ENCODE results near the gene PGA3. TPM values are rescaled to one million over a fixed set of nuclear protein-coding genes. Genes with fewer than 3 reads are reported as not detected.
A peak's percentile ranks its signal among the peaks of the same experiment; 100 is the strongest.
"Not testable (repeated sequence)": the region's sequence is repeated elsewhere in the genome, so short reads cannot be mapped to it uniquely, and the experiment has no call there.

The PGA3 gene
- total RNA-seq, 1 experiment from 2014 or later, result not detected

DNA sequence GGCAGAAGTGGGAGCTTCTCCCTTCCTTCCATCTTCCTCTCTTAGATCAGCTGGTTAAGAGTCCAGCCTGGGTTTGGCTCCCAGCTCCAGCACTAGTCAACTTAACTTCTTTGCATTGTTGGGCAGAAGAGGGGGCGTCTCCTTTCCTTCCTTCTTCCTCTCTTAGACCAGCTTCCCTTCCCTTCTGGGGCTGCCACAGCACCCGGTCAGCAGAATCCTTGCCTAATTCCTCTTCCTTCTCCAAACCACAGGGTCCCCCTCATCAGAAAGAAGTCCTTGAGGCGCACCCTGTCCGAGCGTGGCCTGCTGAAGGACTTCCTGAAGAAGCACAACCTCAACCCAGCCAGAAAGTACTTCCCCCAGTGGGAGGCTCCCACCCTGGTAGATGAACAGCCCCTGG lies 19.4 kb downstream of the PGA3 start:
- intact Hi-C loops (cut with micrococcal nuclease); H4K20me1 ChIP-seq (ENCODE audit: insufficient read depth); H3K9ac ChIP-seq (ENCODE audit: low read length); CTCF ChIA-PET; H3K9me3 ChIP-seq (ENCODE audit: control insufficient read depth in 1 of 2, insufficient read depth in 1 of 2, low read depth in 1 of 2, low read length in 2 of 2); H3K4me2 ChIP-seq (ENCODE audit: low read length); H3K79me2 ChIP-seq (ENCODE audit: insufficient read depth, low read length); RAD21 ChIA-PET (ENCODE audit: low non-redundant PET in 1 of 2, low total read pairs in 2 of 2, uncharacterized antibody in 2 of 2, unreplicated experiment in 2 of 2); H2AFZ ChIP-seq (ENCODE audit: low read depth, low read length, poor library complexity, severe bottlenecking); H3K4me3 ChIP-seq (replicated peaks in 1 of 2; ENCODE audit: low read depth in 1 of 2, low read length in 2 of 2); H3K36me3 ChIP-seq (ENCODE audit: control insufficient read depth in 1 of 2, insufficient read depth in 2 of 2, low read length in 2 of 2); H3K27ac ChIP-seq (ENCODE audit: low read depth, low read length); BruUV-seq (replicated peaks); DNase-seq (ENCODE audit: low read depth, low spot score); H3K27me3 ChIP-seq (ENCODE audit: insufficient read depth, low read length); H3K9me2 ChIP-seq (ENCODE audit: insufficient read depth); H3K4me1 ChIP-seq (ENCODE audit: control insufficient read depth in 1 of 2, insufficient read depth in 2 of 2, low read length in 2 of 2); ATAC-seq; POLR2A ChIA-PET: not testable (repeated sequence)

DNA sequence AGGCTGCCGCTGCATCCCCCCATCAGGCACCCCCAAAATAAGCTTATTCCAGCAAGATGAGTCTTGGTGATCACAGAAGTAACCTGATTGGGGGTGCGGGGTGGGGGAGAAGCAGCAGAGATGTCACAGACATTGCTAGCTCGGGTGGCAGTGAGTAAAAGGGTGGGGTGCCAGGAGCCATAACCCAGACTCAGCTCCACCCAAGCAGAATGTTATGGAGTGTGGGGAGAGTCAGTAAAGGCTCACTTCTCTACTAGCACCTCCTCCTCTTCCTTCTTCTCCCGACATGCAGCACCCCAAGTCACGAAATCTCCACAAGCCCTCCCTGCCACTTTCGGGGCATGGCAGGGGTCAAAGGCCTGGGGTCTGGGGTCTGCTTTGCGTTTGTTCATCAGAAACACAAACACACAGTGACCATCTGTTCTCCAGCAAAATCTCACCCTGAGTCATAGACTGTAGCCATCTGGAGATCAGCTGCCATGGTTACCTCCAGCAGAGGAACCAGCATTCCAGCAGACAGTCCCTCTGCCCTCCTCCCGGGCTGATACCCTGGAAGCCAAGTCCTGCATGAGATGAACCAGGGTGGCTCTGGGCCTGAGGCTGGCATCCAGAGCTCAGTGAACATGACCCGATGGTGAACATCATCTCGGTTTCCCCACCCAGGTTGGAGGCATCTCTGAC lies 23.3 kb downstream of the PGA3 start:
- H4K20me1 ChIP-seq (ENCODE audit: insufficient read depth); BruUV-seq (replicated peaks); CTCF ChIA-PET; H2AFZ ChIP-seq (ENCODE audit: low read depth, low read length, poor library complexity, severe bottlenecking); H3K9ac ChIP-seq (ENCODE audit: low read length); RAD21 ChIA-PET (ENCODE audit: low non-redundant PET in 1 of 2, low total read pairs in 2 of 2, uncharacterized antibody in 2 of 2, unreplicated experiment in 2 of 2); H3K27ac ChIP-seq (ENCODE audit: low read depth, low read length); H3K36me3 ChIP-seq (ENCODE audit: control insufficient read depth in 1 of 2, insufficient read depth in 2 of 2, low read length in 2 of 2); H3K4me3 ChIP-seq (replicated peaks in 1 of 2; ENCODE audit: low read depth in 1 of 2, low read length in 2 of 2); H3K9me3 ChIP-seq (ENCODE audit: control insufficient read depth in 1 of 2, insufficient read depth in 1 of 2, low read depth in 1 of 2, low read length in 2 of 2); intact Hi-C loops (cut with micrococcal nuclease); H3K79me2 ChIP-seq (ENCODE audit: insufficient read depth, low read length); DNase-seq (ENCODE audit: low read depth, low spot score); H3K4me1 ChIP-seq (ENCODE audit: control insufficient read depth in 1 of 2, insufficient read depth in 2 of 2, low read length in 2 of 2); POLR2A ChIA-PET; H3K27me3 ChIP-seq (ENCODE audit: insufficient read depth, low read length); H3K9me2 ChIP-seq (ENCODE audit: insufficient read depth); H3K4me2 ChIP-seq (ENCODE audit: low read length): not testable (repeated sequence)
- 0 out of 2 replicates have a peak, but pooled peaks have one; percentile 28 for ATAC-seq

DNA sequence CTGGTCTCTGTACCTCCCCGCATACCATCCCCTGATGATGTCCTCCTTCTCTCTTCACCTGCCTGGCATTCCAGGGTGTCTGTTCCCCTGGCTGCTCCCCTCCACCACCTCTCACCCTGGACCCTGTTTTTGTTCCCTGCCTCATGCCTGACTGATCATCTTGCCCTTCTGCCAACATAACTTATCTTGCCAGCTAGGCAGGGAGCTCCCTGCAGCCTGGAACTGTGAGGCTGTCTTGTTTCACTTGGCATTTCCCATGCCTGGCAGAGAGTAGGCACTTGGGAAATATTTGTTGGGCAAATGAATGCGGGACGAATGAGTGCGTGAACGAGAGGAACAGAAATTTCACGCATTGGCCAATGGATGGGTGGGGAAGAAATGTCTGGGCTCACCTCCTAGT lies 26.1 kb downstream of the PGA3 start:
- H3K4me2 ChIP-seq (ENCODE audit: low read length); BruUV-seq (replicated peaks); H3K9me3 ChIP-seq (ENCODE audit: control insufficient read depth in 1 of 2, insufficient read depth in 1 of 2, low read depth in 1 of 2, low read length in 2 of 2); H3K27ac ChIP-seq (ENCODE audit: low read depth, low read length); intact Hi-C loops (cut with micrococcal nuclease); H3K9ac ChIP-seq (ENCODE audit: low read length); H3K9me2 ChIP-seq (ENCODE audit: insufficient read depth); H3K4me1 ChIP-seq (ENCODE audit: control insufficient read depth in 1 of 2, insufficient read depth in 2 of 2, low read length in 2 of 2); RAD21 ChIA-PET (ENCODE audit: low non-redundant PET in 1 of 2, low total read pairs in 2 of 2, uncharacterized antibody in 2 of 2, unreplicated experiment in 2 of 2); POLR2A ChIA-PET; H2AFZ ChIP-seq (ENCODE audit: low read depth, low read length, poor library complexity, severe bottlenecking); H3K79me2 ChIP-seq (ENCODE audit: insufficient read depth, low read length); H3K4me3 ChIP-seq (replicated peaks in 1 of 2; ENCODE audit: low read depth in 1 of 2, low read length in 2 of 2); H3K36me3 ChIP-seq (ENCODE audit: control insufficient read depth in 1 of 2, insufficient read depth in 2 of 2, low read length in 2 of 2); CTCF ChIA-PET; DNase-seq (ENCODE audit: low read depth, low spot score); H3K27me3 ChIP-seq (ENCODE audit: insufficient read depth, low read length); H4K20me1 ChIP-seq (ENCODE audit: insufficient read depth); ATAC-seq: not testable (repeated sequence)

DNA sequence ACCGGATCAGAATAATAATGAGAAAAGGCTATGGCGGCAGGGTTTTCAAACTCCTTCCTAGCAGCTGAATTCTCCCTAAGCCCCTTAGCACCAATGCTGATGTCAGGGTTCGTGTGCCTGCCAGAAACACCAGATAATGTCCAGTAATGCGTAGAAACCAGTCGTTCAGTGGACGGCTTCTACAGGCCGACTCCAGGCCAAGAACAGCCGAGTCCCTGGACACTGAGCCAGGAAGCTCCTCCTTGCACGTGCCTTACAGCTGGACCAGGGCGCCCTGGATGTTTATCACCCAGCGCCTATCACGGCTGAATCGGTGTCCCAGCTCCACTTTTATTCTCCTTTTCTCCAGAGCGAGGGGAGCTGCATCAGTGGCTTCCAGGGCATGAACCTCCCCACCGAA lies 27.7 kb downstream of the PGA3 start:
- BruUV-seq (replicated peaks); H3K4me2 ChIP-seq (ENCODE audit: low read length); H2AFZ ChIP-seq (ENCODE audit: low read depth, low read length, poor library complexity, severe bottlenecking); H3K9me2 ChIP-seq (ENCODE audit: insufficient read depth); H3K4me1 ChIP-seq (ENCODE audit: control insufficient read depth in 1 of 2, insufficient read depth in 2 of 2, low read length in 2 of 2); H3K9me3 ChIP-seq (ENCODE audit: control insufficient read depth in 1 of 2, insufficient read depth in 1 of 2, low read depth in 1 of 2, low read length in 2 of 2); ATAC-seq; H3K4me3 ChIP-seq (replicated peaks in 1 of 2; ENCODE audit: low read depth in 1 of 2, low read length in 2 of 2); H3K27ac ChIP-seq (ENCODE audit: low read depth, low read length); H3K79me2 ChIP-seq (ENCODE audit: insufficient read depth, low read length); H3K9ac ChIP-seq (ENCODE audit: low read length); H4K20me1 ChIP-seq (ENCODE audit: insufficient read depth); CTCF ChIA-PET; POLR2A ChIA-PET; H3K27me3 ChIP-seq (ENCODE audit: insufficient read depth, low read length); RAD21 ChIA-PET (ENCODE audit: low non-redundant PET in 1 of 2, low total read pairs in 2 of 2, uncharacterized antibody in 2 of 2, unreplicated experiment in 2 of 2); intact Hi-C loops (cut with micrococcal nuclease); DNase-seq (ENCODE audit: low read depth, low spot score); H3K36me3 ChIP-seq (ENCODE audit: control insufficient read depth in 1 of 2, insufficient read depth in 2 of 2, low read length in 2 of 2): not testable (repeated sequence)
